Suprapubic skin (tissue), 4 donors: Measurements from ENCODE around the gene HMCN1. TPM values are rescaled to one million over a fixed set of nuclear protein-coding genes. Genes with fewer than 3 reads are reported as not detected.

Experiments
- DNase-seq, 2 donors: peaks; one replicate each; pipeline ENCODE4 v3.0.0-alpha.2; 2019; ENCODE audit warnings: low spot score in 2 of 2
- H3K27ac ChIP-seq: fragments of 200-600 bp; sonication (generic); one replicate; pipeline ENCODE4 v1.5.1; 2019
- H3K27me3 ChIP-seq: fragments of 200-600 bp; sonication (generic); one replicate; pipeline ENCODE4 v1.5.1; 2019
- H3K36me3 ChIP-seq: fragments of 200-600 bp; sonication (generic); one replicate; pipeline ENCODE4 v1.5.1; 2019
- H3K4me1 ChIP-seq: fragments of 200-600 bp; sonication (generic); one replicate; pipeline ENCODE4 v1.5.1; 2019
- H3K4me3 ChIP-seq: fragments of 200-600 bp; sonication (generic); one replicate; pipeline ENCODE4 v1.5.1; 2019; ENCODE audit warnings: mild to moderate bottlenecking
- H3K9me3 ChIP-seq: fragments of 200-600 bp; sonication (generic); one replicate; pipeline ENCODE4 v1.5.1; 2019
- EP300 ChIP-seq: sonication (generic); formaldehyde crosslinking; IDR thresholded peaks from one replicate; pipeline ENCODE4 v1.6.1; 2017; ENCODE audit warnings: antibody characterized with exemption
- POLR2A ChIP-seq, 2 donors: fragments of 450-650 bp; IDR thresholded peaks; one replicate each; pipeline ENCODE4 v1.6.1; 2017; ENCODE audit warnings: antibody characterized with exemption in 2 of 2, mild to moderate bottlenecking in 2 of 2, moderate library complexity in 2 of 2
- POLR2AphosphoS5 ChIP-seq, 3 donors: sonication (generic); formaldehyde crosslinking; IDR thresholded peaks; one replicate each; pipeline ENCODE4 v1.6.1; 2017; ENCODE audit warnings: antibody characterized with exemption in 3 of 3
- WGBS: methylation state at CpG from one replicate; pipeline ENCODE4 v1.1.5; 2018; 5-methylcytosine and 5-hydroxymethylcytosine counted together
- total RNA-seq, 4 donors: library from RNA; depleted of rRNA; stranded (reverse); fragments of >200 nt; gene quantifications; one replicate each; pipeline ENCODE4 v1.1.0, GENCODE V29; 2016
- TF ChIP-seq, protein P1 (sequence below), 2 donors: fragments of 200-600 bp in 1 of 2; fragments of 450-650 bp in 1 of 2; sonication (generic) in 1 of 2; IDR thresholded peaks; one replicate each; pipeline ENCODE4 v1.5.1; 2016 to 2019; ENCODE audit warnings: antibody characterized with exemption in 2 of 2, mild to moderate bottlenecking in 1 of 2, moderate library complexity in 1 of 2

Gene HMCN1
- 1 to 10 TPM; 2.2 to 5.6 (median 3.7) TPM for total RNA-seq

DNA sequence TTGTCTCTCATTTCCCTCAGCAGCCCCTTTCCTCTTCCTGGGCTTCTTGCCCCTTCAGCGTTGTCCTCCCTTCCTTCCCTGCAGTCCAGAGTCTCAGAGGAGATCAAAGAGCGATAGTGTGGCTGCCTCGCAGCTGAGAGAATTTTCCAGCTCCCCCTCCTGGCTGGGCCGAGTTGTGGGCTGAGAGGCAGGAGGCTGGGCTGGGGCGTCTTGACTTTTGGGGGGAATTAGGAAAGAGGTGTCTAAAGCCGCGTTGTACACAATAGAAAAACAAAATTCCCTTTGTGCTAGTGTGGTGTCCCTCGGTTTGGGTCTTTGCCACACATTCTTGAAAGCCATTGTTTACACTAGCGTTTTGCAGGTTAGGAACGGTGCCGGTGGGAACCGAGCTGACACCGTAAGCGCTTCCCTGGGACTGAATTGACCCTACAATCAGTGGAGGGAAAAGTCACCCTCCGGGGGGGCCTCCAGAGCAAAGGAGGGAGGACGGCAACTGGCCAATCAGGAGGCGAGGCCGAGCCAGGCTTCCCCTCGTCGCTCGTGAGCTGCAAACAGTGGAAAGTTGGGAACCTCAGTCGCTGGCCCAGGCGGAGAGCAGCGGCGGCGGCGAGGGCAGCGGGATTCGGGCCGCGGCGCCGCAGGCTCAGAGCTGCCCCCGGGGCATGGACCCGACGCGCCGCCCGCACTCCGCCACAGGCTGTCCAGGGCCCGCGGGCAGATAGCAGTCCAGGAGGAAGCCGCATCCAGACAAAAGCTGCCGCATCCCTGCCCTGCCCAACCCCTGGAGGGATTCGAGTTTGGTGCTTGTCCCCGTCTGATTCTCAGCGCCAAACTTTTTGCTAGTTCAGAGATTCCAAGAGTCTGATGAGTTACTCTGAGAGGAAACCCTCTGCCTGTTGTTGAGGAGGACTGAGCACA, at the start of gene HMCN1:
HMCN1 (plus strand) TSS at position 574 of the 918 bp plus-strand sequence. CDS start 389 bp downstream, outside the sequence.
- H3K27ac ChIP-seq = peak within 1 kb of the TSS; percentile 68
- H3K36me3 ChIP-seq = no peaks in the 10 kb centered on the region
- peak; percentile 85 to 86 for DNase-seq
- H3K9me3 ChIP-seq = no peaks in the 10 kb centered on the region
- TF ChIP-seq POLR2AphosphoS5 (IDR thresholded peaks at IDR 0.05) = no peak
- peak in 1 of 2 donors; percentile 57 for TF ChIP-seq POLR2A (IDR thresholded peaks at IDR 0.05)
- H3K4me1 ChIP-seq = peaks cover 20% of the 10 kb centered on the region
- peak within 1 kb of the TSS; percentile 51 for H3K4me3 ChIP-seq
- 2% methylated on average over 30 of the region's 47 CpGs for WGBS
- no peaks in the 10 kb centered on the region for H3K27me3 ChIP-seq

GRCh38 chr1:185686821-185687778, 47.1 kb upstream of the HMCN1 start:
- TF ChIP-seq POLR2A (IDR thresholded peaks at IDR 0.05) (no peak), POLR2AphosphoS5 (IDR thresholded peaks at IDR 0.05) (no peak), EP300 (no peak)
- TF ChIP-seq, protein P1, sequence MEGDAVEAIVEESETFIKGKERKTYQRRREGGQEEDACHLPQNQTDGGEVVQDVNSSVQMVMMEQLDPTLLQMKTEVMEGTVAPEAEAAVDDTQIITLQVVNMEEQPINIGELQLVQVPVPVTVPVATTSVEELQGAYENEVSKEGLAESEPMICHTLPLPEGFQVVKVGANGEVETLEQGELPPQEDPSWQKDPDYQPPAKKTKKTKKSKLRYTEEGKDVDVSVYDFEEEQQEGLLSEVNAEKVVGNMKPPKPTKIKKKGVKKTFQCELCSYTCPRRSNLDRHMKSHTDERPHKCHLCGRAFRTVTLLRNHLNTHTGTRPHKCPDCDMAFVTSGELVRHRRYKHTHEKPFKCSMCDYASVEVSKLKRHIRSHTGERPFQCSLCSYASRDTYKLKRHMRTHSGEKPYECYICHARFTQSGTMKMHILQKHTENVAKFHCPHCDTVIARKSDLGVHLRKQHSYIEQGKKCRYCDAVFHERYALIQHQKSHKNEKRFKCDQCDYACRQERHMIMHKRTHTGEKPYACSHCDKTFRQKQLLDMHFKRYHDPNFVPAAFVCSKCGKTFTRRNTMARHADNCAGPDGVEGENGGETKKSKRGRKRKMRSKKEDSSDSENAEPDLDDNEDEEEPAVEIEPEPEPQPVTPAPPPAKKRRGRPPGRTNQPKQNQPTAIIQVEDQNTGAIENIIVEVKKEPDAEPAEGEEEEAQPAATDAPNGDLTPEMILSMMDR (IDR thresholded peaks at IDR 0.05) = no peak
- Histone ChIP-seq H3K9me3 (no peaks in the 10 kb centered on the region), H3K27ac (no peak overlapping the region)

GRCh38 chr1:185690527-185690926, 43.7 kb upstream of the HMCN1 start:
- H3K27me3 ChIP-seq = no peaks in the 10 kb centered on the region
- TF ChIP-seq, protein P1 (IDR thresholded peaks at IDR 0.05) = no peak
- TF ChIP-seq EP300 (no peak), POLR2AphosphoS5 (IDR thresholded peaks at IDR 0.05) (no peak), POLR2A (IDR thresholded peaks at IDR 0.05) (no peak)
- DNase-seq = no peak
- no peaks in the 10 kb centered on the region for H3K36me3 ChIP-seq
- no peaks in the 10 kb centered on the region for H3K9me3 ChIP-seq
- no peak overlapping the region for H3K27ac ChIP-seq
- H3K4me3 ChIP-seq = no peak overlapping the region
- WGBS = 84% methylated on average over 2 of the region's 2 CpGs
- H3K4me1 ChIP-seq = peaks cover 6% of the 10 kb centered on the region

More at GRCh38 chr1:185686821-185687778, 47.1 kb upstream of the HMCN1 start:
- DNase-seq = no peak
- H3K4me1 ChIP-seq = no peaks in the 10 kb centered on the region
- no peaks in the 10 kb centered on the region for H3K27me3 ChIP-seq
- H3K4me3 ChIP-seq = no peak overlapping the region
- no peaks in the 10 kb centered on the region for H3K36me3 ChIP-seq

DNA sequence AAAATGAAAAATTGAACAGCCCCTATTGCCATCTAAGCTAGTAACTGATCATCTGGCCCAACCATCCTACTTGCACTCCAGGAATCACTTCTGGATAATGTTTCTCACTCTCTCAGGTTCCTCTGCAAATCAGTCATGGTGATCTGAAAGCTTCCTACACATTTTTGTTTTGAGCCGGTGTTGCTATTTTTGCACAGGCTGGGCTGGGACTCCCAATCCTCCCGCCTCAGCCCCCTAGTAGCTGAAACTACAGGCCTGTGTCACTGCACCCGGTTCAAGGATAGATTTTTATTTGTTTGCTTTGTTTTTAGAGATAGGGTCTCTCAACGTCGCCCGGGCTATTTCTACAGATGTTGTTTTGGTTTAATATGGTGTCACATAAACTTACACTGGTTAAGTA, 40.5 kb upstream of the HMCN1 start:
- H3K4me1 ChIP-seq = peaks cover 6% of the 10 kb centered on the region
- no peak for TF ChIP-seq POLR2A (IDR thresholded peaks at IDR 0.05)
- TF ChIP-seq, protein P1 (IDR thresholded peaks at IDR 0.05) = no peak
- peak overlapping the region; percentile 12 for H3K4me3 ChIP-seq

DNA sequence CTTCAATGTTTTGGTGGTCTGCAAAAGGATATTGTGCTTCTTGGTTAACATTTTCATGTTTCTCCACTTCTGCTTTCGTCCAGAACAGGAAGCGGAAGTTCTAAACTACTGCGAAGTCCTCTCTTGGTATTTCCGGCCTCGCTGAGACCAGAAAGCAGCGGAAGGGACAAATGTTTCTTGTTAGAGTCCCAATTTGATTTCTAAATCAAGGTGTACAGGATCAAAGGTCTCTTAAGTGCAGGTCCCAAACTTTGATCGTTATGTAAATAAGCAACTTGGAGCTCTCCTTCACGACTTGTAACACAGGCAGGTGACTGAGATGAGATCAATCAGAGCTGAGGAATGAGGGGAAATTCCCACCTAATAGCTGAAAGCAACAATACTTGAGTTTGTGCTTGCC, 40.1 kb upstream of the HMCN1 start:
- peaks cover 6% of the 10 kb centered on the region for H3K4me1 ChIP-seq
- peak overlapping the region; percentile 45 for H3K27ac ChIP-seq
- peak overlapping the region; percentile 12 for H3K4me3 ChIP-seq
- H3K9me3 ChIP-seq = no peaks in the 10 kb centered on the region
- TF ChIP-seq EP300 (no peak), POLR2AphosphoS5 (IDR thresholded peaks at IDR 0.05) (no peak), POLR2A (IDR thresholded peaks at IDR 0.05) (no peak)
- TF ChIP-seq, protein P1 (IDR thresholded peaks at IDR 0.05) = no peak
- no peaks in the 10 kb centered on the region for H3K27me3 ChIP-seq
- no peak for DNase-seq
- H3K36me3 ChIP-seq = no peaks in the 10 kb centered on the region
- WGBS = 64% methylated on average over 8 of the region's 8 CpGs

More for the DNA sequence above, 40.5 kb upstream of the HMCN1 start:
- Histone ChIP-seq H3K27me3 (no peaks in the 10 kb centered on the region), H3K9me3 (no peaks in the 10 kb centered on the region), H3K36me3 (no peaks in the 10 kb centered on the region), H3K27ac (peak overlapping the region; percentile 27)
- 89% methylated on average over 6 of the region's 6 CpGs for WGBS
- no peak for DNase-seq
